ENCODE data around the gene EOLA1.
A peak's percentile ranks its signal among the peaks of the same experiment; 100 is the strongest.
"Not testable (repeated sequence)": the region's sequence is repeated elsewhere in the genome, so short reads cannot be mapped to it uniquely, and the experiment has no call there.

Gene EOLA1

GRCh38 chrX:149503446-149503845 is 37.4 kb upstream of the EOLA1 start:
- peaks cover 19% of the 10 kb centered on the region for H3K36me3 ChIP-seq (ENCODE audit: control insufficient read depth, insufficient read depth, low read length, severe bottlenecking)
- DNase-seq (ENCODE audit: low read depth): peak; percentile 42
- H3K9me3 ChIP-seq (ENCODE audit: control insufficient read depth, low read length); H3K4me3 ChIP-seq (ENCODE audit: low read length); H3K4me1 ChIP-seq (ENCODE audit: control insufficient read depth, insufficient read depth, low read length); H3K9ac ChIP-seq (ENCODE audit: low read length): not testable (repeated sequence)
- peaks cover 12% of the 10 kb centered on the region for H3K27me3 ChIP-seq (replicated peaks; ENCODE audit: control insufficient read depth, insufficient read depth, low read length)

GRCh38 chrX:149504226-149504914 is 36.4 kb upstream of the EOLA1 start:
- Histone ChIP-seq H3K36me3 (ENCODE audit: control insufficient read depth, insufficient read depth, low read length, severe bottlenecking) (peaks cover 19% of the 10 kb centered on the region), H3K27me3 (replicated peaks; ENCODE audit: control insufficient read depth, insufficient read depth, low read length) (peaks cover 22% of the 10 kb centered on the region), H3K4me1 (ENCODE audit: control insufficient read depth, insufficient read depth, low read length) (peaks cover 7% of the 10 kb centered on the region), H3K9me3 (ENCODE audit: control insufficient read depth, low read length) (no peaks in the 10 kb centered on the region), H3K4me3 (ENCODE audit: low read length) (peak overlapping the region; percentile 84), H3K9ac (ENCODE audit: low read length) (peak overlapping the region; percentile 86)
- DNase-seq (ENCODE audit: low read depth): peak; percentile 37

GRCh38 chrX:149504915-149505651 is 35.7 kb upstream of the EOLA1 start, which contains the start of gene IDS:
TSS of gene IDS (minus strand) at chrX:149505306. CDS start at chrX:149505137, 169 bp downstream.
- H3K9me3 ChIP-seq (ENCODE audit: control insufficient read depth, low read length): no peaks in the 10 kb centered on the region
- H3K36me3 ChIP-seq (ENCODE audit: control insufficient read depth, insufficient read depth, low read length, severe bottlenecking): peaks cover 15% of the 10 kb centered on the region
- peak within 1 kb of the TSS; percentile 84 for H3K4me3 ChIP-seq (ENCODE audit: low read length)
- peak; percentile 90 for DNase-seq (ENCODE audit: low read depth)
- H3K27me3 ChIP-seq (replicated peaks; ENCODE audit: control insufficient read depth, insufficient read depth, low read length): peaks cover 26% of the 10 kb centered on the region
- peaks cover 7% of the 10 kb centered on the region for H3K4me1 ChIP-seq (ENCODE audit: control insufficient read depth, insufficient read depth, low read length)
- H3K9ac ChIP-seq (ENCODE audit: low read length): peak within 1 kb of the TSS; percentile 86

- Histone ChIP-seq H3K36me3 (ENCODE audit: control insufficient read depth, insufficient read depth, low read length, severe bottlenecking) (peaks cover 9% of the 10 kb centered on the region), H3K4me1 (ENCODE audit: control insufficient read depth, insufficient read depth, low read length) (peaks cover 7% of the 10 kb centered on the region), H3K27me3 (replicated peaks; ENCODE audit: control insufficient read depth, insufficient read depth, low read length) (peaks cover 32% of the 10 kb centered on the region), H3K9ac (ENCODE audit: low read length) (no peak overlapping the region), H3K9me3 (ENCODE audit: control insufficient read depth, low read length) (no peaks in the 10 kb centered on the region), H3K4me3 (ENCODE audit: low read length) (peak overlapping the region; percentile 84)
- DNase-seq (ENCODE audit: low read depth): no peak
Observed at GRCh38 chrX:149505671-149506070, 35.1 kb upstream of the EOLA1 start.

- no peak overlapping the region for H3K4me3 ChIP-seq (ENCODE audit: low read length)
- peaks cover 7% of the 10 kb centered on the region for H3K4me1 ChIP-seq (ENCODE audit: control insufficient read depth, insufficient read depth, low read length)
- peaks cover 38% of the 10 kb centered on the region for H3K27me3 ChIP-seq (replicated peaks; ENCODE audit: control insufficient read depth, insufficient read depth, low read length)
- H3K9me3 ChIP-seq (ENCODE audit: control insufficient read depth, low read length): no peaks in the 10 kb centered on the region
- H3K36me3 ChIP-seq (ENCODE audit: control insufficient read depth, insufficient read depth, low read length, severe bottlenecking): peaks cover 3% of the 10 kb centered on the region
- H3K9ac ChIP-seq (ENCODE audit: low read length): no peak overlapping the region
- no peak for DNase-seq (ENCODE audit: low read depth)
Observed at GRCh38 chrX:149506349-149506748, 34.5 kb upstream of the EOLA1 start.

GRCh38 chrX:149508467-149508866 is 32.3 kb upstream of the EOLA1 start:
- H3K36me3 ChIP-seq (ENCODE audit: control insufficient read depth, insufficient read depth, low read length, severe bottlenecking): no peaks in the 10 kb centered on the region
- H3K4me1 ChIP-seq (ENCODE audit: control insufficient read depth, insufficient read depth, low read length): peaks cover 7% of the 10 kb centered on the region
- no peak for DNase-seq (ENCODE audit: low read depth)
- H3K4me3 ChIP-seq (ENCODE audit: low read length): no peak overlapping the region
- H3K9ac ChIP-seq (ENCODE audit: low read length): no peak overlapping the region
- H3K9me3 ChIP-seq (ENCODE audit: control insufficient read depth, low read length): no peaks in the 10 kb centered on the region
- H3K27me3 ChIP-seq (replicated peaks; ENCODE audit: control insufficient read depth, insufficient read depth, low read length): peaks cover 38% of the 10 kb centered on the region

DNA sequence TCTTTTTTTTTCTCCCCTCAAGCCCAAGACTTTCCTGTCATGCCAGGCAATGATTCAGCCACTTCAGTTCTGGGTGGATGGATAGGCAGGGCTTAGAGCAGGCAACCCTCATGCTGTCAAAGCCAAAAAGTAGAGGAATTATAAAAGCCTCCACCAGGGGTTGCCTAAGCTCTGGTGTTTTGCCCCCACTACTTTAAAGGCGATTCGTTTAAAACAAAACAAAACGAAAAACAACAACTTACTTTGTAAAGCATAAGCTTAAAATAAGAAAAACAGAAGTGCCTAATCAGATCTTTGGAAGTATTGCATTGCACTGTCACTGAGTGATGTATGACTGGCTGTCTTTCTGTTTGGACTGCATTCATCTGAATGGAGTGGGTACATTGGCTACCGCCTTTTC is 30.4 kb upstream of the EOLA1 start:
- DNase-seq (ENCODE audit: low read depth): no peak
- Histone ChIP-seq H3K9me3 (ENCODE audit: control insufficient read depth, low read length) (no peaks in the 10 kb centered on the region), H3K9ac (ENCODE audit: low read length) (no peak overlapping the region), H3K27me3 (replicated peaks; ENCODE audit: control insufficient read depth, insufficient read depth, low read length) (peaks cover 44% of the 10 kb centered on the region), H3K4me3 (ENCODE audit: low read length) (no peak overlapping the region), H3K36me3 (ENCODE audit: control insufficient read depth, insufficient read depth, low read length, severe bottlenecking) (no peaks in the 10 kb centered on the region), H3K4me1 (ENCODE audit: control insufficient read depth, insufficient read depth, low read length) (no peaks in the 10 kb centered on the region)

- H3K9me3 ChIP-seq (ENCODE audit: control insufficient read depth, low read length): no peaks in the 10 kb centered on the region
- H3K9ac ChIP-seq (ENCODE audit: low read length): no peak overlapping the region
- DNase-seq (ENCODE audit: low read depth): no peak
- H3K27me3 ChIP-seq (replicated peaks; ENCODE audit: control insufficient read depth, insufficient read depth, low read length): peaks cover 49% of the 10 kb centered on the region
- no peaks in the 10 kb centered on the region for H3K4me1 ChIP-seq (ENCODE audit: control insufficient read depth, insufficient read depth, low read length)
- H3K4me3 ChIP-seq (ENCODE audit: low read length): no peak overlapping the region
- no peaks in the 10 kb centered on the region for H3K36me3 ChIP-seq (ENCODE audit: control insufficient read depth, insufficient read depth, low read length, severe bottlenecking)
Observed at GRCh38 chrX:149511081-149511480, 29.7 kb upstream of the EOLA1 start.

GRCh38 chrX:149512225-149512885 is 28.5 kb upstream of the EOLA1 start:
- Histone ChIP-seq H3K9ac (ENCODE audit: low read length) (no peak overlapping the region), H3K36me3 (ENCODE audit: control insufficient read depth, insufficient read depth, low read length, severe bottlenecking) (no peaks in the 10 kb centered on the region), H3K9me3 (ENCODE audit: control insufficient read depth, low read length) (peaks cover 2% of the 10 kb centered on the region), H3K27me3 (replicated peaks; ENCODE audit: control insufficient read depth, insufficient read depth, low read length) (peaks cover 55% of the 10 kb centered on the region), H3K4me1 (ENCODE audit: control insufficient read depth, insufficient read depth, low read length) (no peaks in the 10 kb centered on the region), H3K4me3 (ENCODE audit: low read length) (no peak overlapping the region)
- DNase-seq (ENCODE audit: low read depth): peak; percentile 46

DNA sequence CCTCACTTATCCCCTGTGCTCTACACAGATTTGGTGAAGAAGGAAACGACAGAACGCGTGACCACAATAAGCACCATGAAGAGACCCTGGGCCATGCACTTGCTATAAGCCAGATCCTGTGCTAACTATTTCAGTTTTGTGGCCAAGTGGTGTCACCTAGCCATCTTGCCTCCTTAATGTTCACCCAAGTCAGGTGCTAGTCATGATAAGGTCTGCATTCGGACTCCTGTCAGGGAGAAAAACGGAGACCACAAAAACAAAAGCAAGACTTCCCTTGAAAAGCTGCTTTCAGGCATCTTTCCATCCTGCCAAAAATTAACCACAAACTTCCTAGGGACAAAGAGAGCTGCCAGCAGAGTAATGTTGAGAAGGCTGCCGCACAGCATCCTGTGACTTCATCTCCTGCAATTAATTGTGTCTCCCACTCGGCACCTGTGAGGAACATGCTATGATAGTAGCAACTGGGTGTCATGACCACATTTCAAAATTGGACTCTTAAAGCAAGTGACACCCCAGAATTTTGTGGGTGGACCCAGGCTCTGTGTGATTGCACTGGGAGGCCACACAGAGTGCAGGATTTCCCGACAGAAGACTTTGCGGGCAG is 26.9 kb upstream of the EOLA1 start:
- H3K9me3 ChIP-seq (ENCODE audit: control insufficient read depth, low read length): peaks cover 5% of the 10 kb centered on the region
- H3K36me3 ChIP-seq (ENCODE audit: control insufficient read depth, insufficient read depth, low read length, severe bottlenecking): no peaks in the 10 kb centered on the region
- no peaks in the 10 kb centered on the region for H3K4me1 ChIP-seq (ENCODE audit: control insufficient read depth, insufficient read depth, low read length)
- H3K4me3 ChIP-seq (ENCODE audit: low read length): no peak overlapping the region
- DNase-seq (ENCODE audit: low read depth): no peak
- H3K9ac ChIP-seq (ENCODE audit: low read length): no peak overlapping the region
- H3K27me3 ChIP-seq (replicated peaks; ENCODE audit: control insufficient read depth, insufficient read depth, low read length): peaks cover 39% of the 10 kb centered on the region
